Sigmoid colon (tissue), 7 donors: ENCODE measurements around the gene NMT1. TPM values are rescaled to one million over a fixed set of nuclear protein-coding genes. Genes with fewer than 3 reads are reported as not detected.

Source experiments
- DNase-seq: peaks from one replicate; pipeline ENCODE4 v3.0.0-alpha.2; 2019
- H3K27ac ChIP-seq, 4 donors: fragments of 200-600 bp; sonication (generic); one replicate each; pipeline ENCODE4 v1.5.1; 2016 to 2019; ENCODE audit warnings: mild to moderate bottlenecking in 1 of 4
- H3K27me3 ChIP-seq, 3 donors: fragments of 200-600 bp; sonication (generic); one replicate each; pipeline ENCODE4 v1.5.1; 2019; ENCODE audit warnings: mild to moderate bottlenecking in 1 of 3
- H3K36me3 ChIP-seq, 4 donors: fragments of 200-600 bp; sonication (generic); one replicate each; pipeline ENCODE4 v1.5.1; 2016 to 2019
- H3K4me1 ChIP-seq, 4 donors: fragments of 200-600 bp; sonication (generic); one replicate each; pipeline ENCODE4 v1.5.1; 2017 to 2019
- H3K4me3 ChIP-seq, 4 donors: fragments of 200-600 bp; sonication (generic); one replicate each; pipeline ENCODE4 v1.5.1; 2017 to 2019; ENCODE audit warnings: mild to moderate bottlenecking in 2 of 4, moderate library complexity in 1 of 4
- H3K9me3 ChIP-seq, 4 donors: fragments of 200-600 bp in 3 of 4; sonication (generic) in 3 of 4; one replicate each; pipeline versions ENCODE4 v1.5.1 to v1.6.1; 2013 to 2019
- EP300 ChIP-seq, 4 donors: sonication (generic); formaldehyde crosslinking; IDR thresholded peaks; one replicate each; pipeline ENCODE4 v1.6.1; 2017; ENCODE audit warnings: antibody characterized with exemption in 4 of 4
- POLR2A ChIP-seq, 2 donors: fragments of 450-650 bp; IDR thresholded peaks; one replicate each; pipeline ENCODE4 v1.6.1; 2016; ENCODE audit warnings: antibody characterized with exemption in 2 of 2, mild to moderate bottlenecking in 2 of 2, moderate library complexity in 2 of 2
- POLR2AphosphoS5 ChIP-seq, 4 donors: sonication (generic); formaldehyde crosslinking; IDR thresholded peaks; one replicate each; pipeline ENCODE4 v1.6.1; 2017; ENCODE audit warnings: antibody characterized with exemption in 4 of 4
- WGBS, 2 donors: extraction: QIAGEN DNeasy Blood & Tissue Kit; methylation state at CpG; one replicate each; pipeline ENCODE4 v1.1.7; 2013; 5-methylcytosine and 5-hydroxymethylcytosine counted together
- intact Hi-C: fragments of 100-400 bp; cut with DNase I; formaldehyde crosslinking; loops from one replicate; pipeline ENCODE4 v1.15.1; 2023
- polyA plus RNA-seq, 3 donors: library from polyadenylated mRNA; stranded (reverse); fragments of 200-250 nt; gene quantifications; one replicate each; pipeline ENCODE4 v1.2.3, GENCODE V29; 2013
- total RNA-seq, 4 donors: library from RNA; depleted of rRNA; stranded (reverse); fragments of >200 nt; gene quantifications; one replicate each; pipeline ENCODE4 v1.1.0, GENCODE V29; 2016
- TF ChIP-seq, protein P1 (sequence below), 4 experiments: fragments of 450-650 bp in 3 of 4; fragments of 200-600 bp in 1 of 4; IDR thresholded peaks; one replicate each; pipeline ENCODE4 v1.5.1; 2016 to 2019; ENCODE audit warnings: antibody characterized with exemption in 4 of 4, mild to moderate bottlenecking in 3 of 4, moderate library complexity in 2 of 4
- donor health status: healthy with polysubstance abuse.
- donor health status: Bipolar disorder and iron deficiency.
- donor health status: healthy.

The NMT1 gene
- total and polyA plus RNA-seq, 7 donors: 13.2 to 59.2 (median 41.0) TPM

DNA sequence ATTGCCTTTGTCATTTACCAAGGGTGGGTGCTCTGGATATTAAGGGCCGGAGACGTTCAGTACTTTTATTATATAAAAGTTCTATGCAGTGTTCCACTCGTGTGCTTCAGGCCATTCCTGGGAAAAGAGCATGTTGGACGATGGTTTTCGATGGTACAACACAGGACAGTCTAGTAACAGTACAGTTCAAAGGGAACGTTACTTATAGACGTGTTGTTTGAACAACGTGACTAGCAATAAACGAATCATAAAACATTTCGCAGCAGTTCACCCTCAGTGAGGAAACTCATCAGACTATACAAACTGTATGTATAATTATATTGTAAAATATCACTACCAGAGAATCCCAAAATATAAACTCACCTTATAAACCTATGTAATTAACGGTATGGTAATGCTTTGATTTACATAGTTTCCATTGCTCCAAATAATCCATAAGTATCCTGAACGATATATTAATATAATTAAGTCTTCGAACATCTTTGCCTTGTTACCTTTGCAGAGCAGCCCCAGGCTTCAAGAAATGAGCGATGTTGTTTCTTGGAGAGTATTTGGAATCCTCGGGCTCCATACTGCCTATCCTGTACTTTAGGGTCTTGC, 589 bp downstream of the NMT1 start:
- 3 to 12% methylated on average over 15 of the region's 15 CpGs for WGBS, 2 donors
- H3K4me1 ChIP-seq: peaks cover 0 to 65% (median 56%) of the 10 kb centered on the region in 4 donors

DNA sequence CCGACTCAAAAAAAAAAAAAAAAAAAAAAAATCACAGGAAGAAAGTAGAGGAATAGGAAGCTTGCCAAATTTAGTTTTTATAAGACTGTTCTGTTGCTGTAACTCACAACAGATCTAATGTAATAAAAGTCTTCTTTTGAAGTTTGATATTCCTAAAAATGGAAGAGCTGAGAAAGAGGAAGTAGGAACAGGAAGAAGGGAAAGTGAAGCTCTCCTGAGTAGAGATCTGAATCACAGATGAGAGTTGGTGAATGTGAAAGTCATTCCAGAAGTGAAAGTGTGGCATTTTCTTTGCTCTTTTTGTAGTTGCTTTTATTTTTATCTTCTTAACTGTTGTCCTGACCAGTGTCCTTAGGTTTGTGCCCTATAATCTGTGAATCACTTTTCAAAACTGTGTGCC, 2.1 kb downstream of the NMT1 start:
- H3K4me1 ChIP-seq: peaks cover 0 to 69% (median 58%) of the 10 kb centered on the region in 4 donors
- DNase-seq: no peak
- intact Hi-C loops: no loop called here
- H3K4me3 ChIP-seq: no peak overlapping the region
- no peak overlapping the region for H3K27ac ChIP-seq
- no peaks in the 10 kb centered on the region for H3K9me3 ChIP-seq
- no peaks in the 10 kb centered on the region for H3K27me3 ChIP-seq
- WGBS, 2 donors: 13 to 57% methylated on average over 1 of the region's 1 CpG
- peaks cover 0 to 6% (median 0%) of the 10 kb centered on the region in 4 donors for H3K36me3 ChIP-seq
- TF ChIP-seq POLR2AphosphoS5 (IDR thresholded peaks at IDR 0.05) (no peak), EP300 (IDR thresholded peaks at IDR 0.05) (no peak), POLR2A (IDR thresholded peaks at IDR 0.05) (no peak)
- TF ChIP-seq, protein P1, sequence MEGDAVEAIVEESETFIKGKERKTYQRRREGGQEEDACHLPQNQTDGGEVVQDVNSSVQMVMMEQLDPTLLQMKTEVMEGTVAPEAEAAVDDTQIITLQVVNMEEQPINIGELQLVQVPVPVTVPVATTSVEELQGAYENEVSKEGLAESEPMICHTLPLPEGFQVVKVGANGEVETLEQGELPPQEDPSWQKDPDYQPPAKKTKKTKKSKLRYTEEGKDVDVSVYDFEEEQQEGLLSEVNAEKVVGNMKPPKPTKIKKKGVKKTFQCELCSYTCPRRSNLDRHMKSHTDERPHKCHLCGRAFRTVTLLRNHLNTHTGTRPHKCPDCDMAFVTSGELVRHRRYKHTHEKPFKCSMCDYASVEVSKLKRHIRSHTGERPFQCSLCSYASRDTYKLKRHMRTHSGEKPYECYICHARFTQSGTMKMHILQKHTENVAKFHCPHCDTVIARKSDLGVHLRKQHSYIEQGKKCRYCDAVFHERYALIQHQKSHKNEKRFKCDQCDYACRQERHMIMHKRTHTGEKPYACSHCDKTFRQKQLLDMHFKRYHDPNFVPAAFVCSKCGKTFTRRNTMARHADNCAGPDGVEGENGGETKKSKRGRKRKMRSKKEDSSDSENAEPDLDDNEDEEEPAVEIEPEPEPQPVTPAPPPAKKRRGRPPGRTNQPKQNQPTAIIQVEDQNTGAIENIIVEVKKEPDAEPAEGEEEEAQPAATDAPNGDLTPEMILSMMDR (IDR thresholded peaks at IDR 0.05): no peak

More for the DNA sequence above, 589 bp downstream of the NMT1 start:
- H3K36me3 ChIP-seq: no peaks in the 10 kb centered on the region
- peak overlapping the region; percentile 90 to 93 (median 92) for H3K27ac ChIP-seq
- no peaks in the 10 kb centered on the region for H3K9me3 ChIP-seq
- intact Hi-C loops: loop anchor here (2.0 kb wide), 1 partner anchor 31 kb away; no protein-coding TSS in a partner anchor
- no peak for DNase-seq
- TF ChIP-seq POLR2AphosphoS5 (IDR thresholded peaks at IDR 0.05) (no peak), EP300 (IDR thresholded peaks at IDR 0.05) (no peak), POLR2A (IDR thresholded peaks at IDR 0.05) (no peak)
- TF ChIP-seq, protein P1 (IDR thresholded peaks at IDR 0.05): no peak
- H3K4me3 ChIP-seq: peak overlapping the region; percentile 66 to 73 (median 72)
- no peaks in the 10 kb centered on the region for H3K27me3 ChIP-seq

DNA sequence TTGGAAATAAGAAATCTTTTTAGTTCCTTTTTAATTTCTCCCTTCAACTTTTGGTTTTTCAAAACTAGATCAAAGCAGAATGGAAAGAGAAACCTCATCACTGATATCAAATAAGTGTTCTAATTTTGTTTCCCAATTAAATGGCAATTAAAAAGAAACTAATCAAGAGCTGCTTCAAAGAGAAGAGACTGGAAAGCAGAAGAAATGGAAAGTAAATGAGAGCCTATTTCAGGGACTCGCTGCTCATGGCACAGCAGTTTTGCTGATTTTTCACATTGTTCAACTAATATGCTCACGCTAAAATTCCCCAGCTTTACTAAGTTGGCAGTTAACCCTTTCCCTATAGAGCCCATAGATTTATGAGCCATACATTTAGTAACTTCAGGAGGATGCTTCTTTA, 6.5 kb downstream of the NMT1 start:
- WGBS, 2 donors: 87 to 90% methylated on average over 2 of the region's 2 CpGs
- TF ChIP-seq POLR2A (IDR thresholded peaks at IDR 0.05) (no peak), EP300 (IDR thresholded peaks at IDR 0.05) (no peak), POLR2AphosphoS5 (IDR thresholded peaks at IDR 0.05) (no peak)
- TF ChIP-seq, protein P1 (IDR thresholded peaks at IDR 0.05): no peak
- no peak overlapping the region for H3K27ac ChIP-seq
- peaks cover 0 to 42% (median 37%) of the 10 kb centered on the region in 4 donors for H3K4me1 ChIP-seq
- H3K36me3 ChIP-seq: peaks cover 6 to 21% (median 10%) of the 10 kb centered on the region in 4 donors
- DNase-seq: no peak
- H3K9me3 ChIP-seq: no peaks in the 10 kb centered on the region
- intact Hi-C loops: no loop called here
- no peaks in the 10 kb centered on the region for H3K27me3 ChIP-seq
- H3K4me3 ChIP-seq: no peak overlapping the region

DNA sequence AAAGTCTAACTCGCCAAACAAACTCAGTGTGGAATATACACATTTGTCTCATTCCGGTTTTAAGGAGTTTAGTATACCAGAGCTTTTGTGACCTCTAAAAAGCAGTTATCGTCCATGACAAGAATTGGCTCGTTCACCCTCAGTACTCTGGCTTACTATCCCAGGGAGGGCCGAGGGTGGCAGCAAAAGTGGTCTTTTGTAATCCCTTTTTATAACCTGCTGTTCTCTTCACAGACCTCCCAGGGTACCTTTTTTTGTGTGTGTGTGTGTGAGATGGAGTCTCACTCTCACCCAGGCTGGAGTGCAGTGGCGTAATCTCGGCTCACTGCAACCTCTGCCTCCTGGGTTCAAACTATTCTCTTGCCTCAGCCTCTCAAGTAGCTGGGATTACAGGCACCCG, 8.9 kb downstream of the NMT1 start:
- no peak overlapping the region for H3K27ac ChIP-seq
- intact Hi-C loops: no loop called here
- WGBS, 2 donors: 91 to 96% methylated on average over 8 of the region's 8 CpGs
- H3K27me3 ChIP-seq: no peaks in the 10 kb centered on the region
- H3K4me1 ChIP-seq: peaks cover 0 to 38% (median 24%) of the 10 kb centered on the region in 4 donors
- no peak overlapping the region for H3K4me3 ChIP-seq
- TF ChIP-seq EP300 (IDR thresholded peaks at IDR 0.05): no peak
- TF ChIP-seq, protein P1 (IDR thresholded peaks at IDR 0.05): no peak
- no peak for DNase-seq
- H3K9me3 ChIP-seq: no peaks in the 10 kb centered on the region
- H3K36me3 ChIP-seq: peaks cover 6 to 38% (median 13%) of the 10 kb centered on the region in 4 donors

DNA sequence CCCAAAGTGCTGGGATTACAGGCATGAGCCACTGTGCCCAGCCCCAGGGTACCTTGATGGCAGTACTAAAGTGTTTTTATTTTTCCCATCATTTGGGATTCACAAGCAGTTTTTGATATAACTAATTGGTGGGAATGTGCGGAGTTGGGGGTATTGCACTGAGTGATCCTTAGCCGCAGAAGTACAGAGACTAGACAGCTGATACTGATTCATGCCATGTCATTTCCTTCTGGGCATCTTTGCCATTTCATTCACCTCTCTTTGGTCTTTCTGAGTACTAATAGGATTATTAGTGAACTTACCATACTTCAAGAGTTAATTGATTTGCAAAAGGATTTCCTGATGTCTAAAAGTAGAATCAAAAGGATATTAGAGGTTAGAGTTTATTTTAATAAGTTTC, 9.7 kb downstream of the NMT1 start:
- intact Hi-C loops: no loop called here
- H3K4me1 ChIP-seq: peaks cover 0 to 33% (median 19%) of the 10 kb centered on the region in 4 donors
- H3K9me3 ChIP-seq: no peaks in the 10 kb centered on the region
- H3K36me3 ChIP-seq: peaks cover 6 to 41% (median 13%) of the 10 kb centered on the region in 4 donors
- 89 to 96% methylated on average over 2 of the region's 2 CpGs for whole genome bisulfite sequencing, 2 donors
- H3K4me3 ChIP-seq: no peak overlapping the region
- DNase-seq: no peak
- TF ChIP-seq, protein P1 (IDR thresholded peaks at IDR 0.05): no peak
- TF ChIP-seq EP300 (IDR thresholded peaks at IDR 0.05): no peak
- TF ChIP-seq POLR2AphosphoS5 (IDR thresholded peaks at IDR 0.05): no peak
- TF ChIP-seq POLR2A (IDR thresholded peaks at IDR 0.05): no peak
- no peaks in the 10 kb centered on the region for H3K27me3 ChIP-seq
- H3K27ac ChIP-seq: no peak overlapping the region
